ENCODE results near the gene TNNT2.

The TNNT2 gene

DNA sequence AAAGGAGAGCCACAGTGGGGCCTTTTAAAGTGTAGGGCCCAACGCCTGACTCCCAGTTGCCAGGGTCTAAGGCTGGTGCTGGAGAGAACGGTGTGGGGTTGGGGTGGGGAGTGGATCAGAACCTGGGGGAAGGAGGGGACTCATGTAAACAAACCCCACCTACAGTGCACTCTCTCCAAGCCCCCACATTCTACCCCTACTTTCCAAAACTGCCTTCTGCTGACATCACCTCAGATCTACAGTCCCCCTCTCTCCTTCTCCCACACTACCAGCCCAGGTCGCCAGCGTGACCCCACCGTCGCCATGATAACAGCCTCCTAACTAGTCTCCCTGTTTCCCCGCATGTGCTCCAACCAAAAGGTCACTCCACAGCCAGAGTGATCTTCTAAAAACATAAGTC is 26.6 kb downstream of the TNNT2 start:
- Histone ChIP-seq H3K4me1 (ENCODE audit: control insufficient read depth, insufficient read depth, low read length) (peaks cover 4% of the 10 kb centered on the region), H3K9me3 (ENCODE audit: control insufficient read depth, low read length) (no peaks in the 10 kb centered on the region)

DNA sequence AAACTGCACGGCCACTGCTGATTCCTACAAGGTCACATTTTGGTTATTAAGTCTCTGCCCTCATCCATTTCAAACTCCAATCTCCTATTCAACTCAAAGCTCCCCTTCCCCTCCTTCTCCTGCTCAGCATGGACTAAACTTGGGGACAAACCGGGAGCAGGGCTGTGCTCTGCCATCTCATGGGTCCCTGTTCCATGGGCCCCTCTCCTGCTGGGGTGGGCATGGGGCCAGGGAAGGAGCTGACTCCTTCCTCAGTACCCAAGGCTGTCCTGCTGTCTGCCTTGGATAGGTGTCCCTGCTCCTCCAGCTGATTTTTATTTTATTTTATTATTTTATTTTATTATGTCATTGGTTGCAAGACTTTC is 27.1 kb downstream of the TNNT2 start:
- Histone ChIP-seq H3K4me1 (ENCODE audit: control insufficient read depth, insufficient read depth, low read length) (peaks cover 4% of the 10 kb centered on the region), H3K36me3 (ENCODE audit: control insufficient read depth, insufficient read depth, low read length) (no peaks in the 10 kb centered on the region), H3K4me3 (ENCODE audit: low read length) (no peak overlapping the region), H3K9ac (ENCODE audit: low read length) (no peak overlapping the region), H3K27me3 (ENCODE audit: control insufficient read depth, insufficient read depth, low read length) (peaks cover 15% of the 10 kb centered on the region), H3K9me3 (ENCODE audit: control insufficient read depth, low read length) (no peaks in the 10 kb centered on the region)

More for the DNA sequence above, 26.6 kb downstream of the TNNT2 start:
- no peak overlapping the region for H3K4me3 ChIP-seq (ENCODE audit: low read length)
- H3K36me3 ChIP-seq (ENCODE audit: control insufficient read depth, insufficient read depth, low read length), result no peaks in the 10 kb centered on the region
- H3K27me3 ChIP-seq (ENCODE audit: control insufficient read depth, insufficient read depth, low read length), result peaks cover 15% of the 10 kb centered on the region
- H3K9ac ChIP-seq (ENCODE audit: low read length), result no peak overlapping the region

DNA sequence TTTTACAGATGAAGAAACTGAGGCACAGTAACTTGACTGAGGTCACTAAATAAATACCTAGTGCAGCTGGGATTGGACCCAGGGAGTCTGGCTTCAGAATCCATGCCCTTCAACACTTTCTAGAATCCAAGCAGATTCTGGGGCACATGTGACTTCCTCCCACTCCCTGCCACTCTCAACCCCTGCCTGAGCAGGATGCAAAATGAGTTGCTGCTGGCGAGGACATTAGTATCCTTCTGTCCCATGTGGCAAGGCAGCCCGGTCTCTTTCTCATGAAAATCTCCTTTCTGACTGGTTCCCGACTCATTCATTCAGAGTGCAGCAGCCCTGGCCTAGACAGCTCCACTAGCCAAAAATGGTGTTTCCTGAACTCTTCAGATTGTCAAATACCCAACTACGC is 28.4 kb downstream of the TNNT2 start:
- no peak overlapping the region for H3K4me3 ChIP-seq (ENCODE audit: low read length)
- H3K36me3 ChIP-seq (ENCODE audit: control insufficient read depth, insufficient read depth, low read length), result no peaks in the 10 kb centered on the region
- peaks cover 12% of the 10 kb centered on the region for H3K27me3 ChIP-seq (ENCODE audit: control insufficient read depth, insufficient read depth, low read length)
- H3K9me3 ChIP-seq (ENCODE audit: control insufficient read depth, low read length), result no peaks in the 10 kb centered on the region
- peaks cover 4% of the 10 kb centered on the region for H3K4me1 ChIP-seq (ENCODE audit: control insufficient read depth, insufficient read depth, low read length)
- H3K9ac ChIP-seq (ENCODE audit: low read length), result no peak overlapping the region

DNA sequence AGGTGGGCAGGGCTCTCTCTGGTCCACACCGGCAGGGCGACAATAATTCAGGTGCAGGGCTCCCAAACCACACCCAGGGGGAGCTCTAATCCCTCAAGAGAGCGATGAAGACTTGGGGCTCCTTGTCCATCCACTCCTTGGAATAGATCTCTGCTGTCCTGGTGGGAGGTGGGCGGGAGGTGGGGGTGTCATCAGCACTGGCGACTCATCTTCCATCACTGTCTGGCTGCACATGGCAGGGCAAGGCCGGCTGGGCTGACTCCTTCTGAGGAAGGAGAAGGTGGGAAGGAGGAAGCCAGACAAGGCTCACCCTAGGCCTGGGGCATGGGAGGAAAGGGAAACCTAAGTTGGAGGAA is 29.3 kb downstream of the TNNT2 start:
- no peak overlapping the region for H3K9ac ChIP-seq (ENCODE audit: low read length)
- H3K4me1 ChIP-seq (ENCODE audit: control insufficient read depth, insufficient read depth, low read length), result peaks cover 4% of the 10 kb centered on the region
- no peaks in the 10 kb centered on the region for H3K36me3 ChIP-seq (ENCODE audit: control insufficient read depth, insufficient read depth, low read length)
- no peak overlapping the region for H3K4me3 ChIP-seq (ENCODE audit: low read length)
- no peaks in the 10 kb centered on the region for H3K9me3 ChIP-seq (ENCODE audit: control insufficient read depth, low read length)
- H3K27me3 ChIP-seq (ENCODE audit: control insufficient read depth, insufficient read depth, low read length), result peaks cover 10% of the 10 kb centered on the region

DNA sequence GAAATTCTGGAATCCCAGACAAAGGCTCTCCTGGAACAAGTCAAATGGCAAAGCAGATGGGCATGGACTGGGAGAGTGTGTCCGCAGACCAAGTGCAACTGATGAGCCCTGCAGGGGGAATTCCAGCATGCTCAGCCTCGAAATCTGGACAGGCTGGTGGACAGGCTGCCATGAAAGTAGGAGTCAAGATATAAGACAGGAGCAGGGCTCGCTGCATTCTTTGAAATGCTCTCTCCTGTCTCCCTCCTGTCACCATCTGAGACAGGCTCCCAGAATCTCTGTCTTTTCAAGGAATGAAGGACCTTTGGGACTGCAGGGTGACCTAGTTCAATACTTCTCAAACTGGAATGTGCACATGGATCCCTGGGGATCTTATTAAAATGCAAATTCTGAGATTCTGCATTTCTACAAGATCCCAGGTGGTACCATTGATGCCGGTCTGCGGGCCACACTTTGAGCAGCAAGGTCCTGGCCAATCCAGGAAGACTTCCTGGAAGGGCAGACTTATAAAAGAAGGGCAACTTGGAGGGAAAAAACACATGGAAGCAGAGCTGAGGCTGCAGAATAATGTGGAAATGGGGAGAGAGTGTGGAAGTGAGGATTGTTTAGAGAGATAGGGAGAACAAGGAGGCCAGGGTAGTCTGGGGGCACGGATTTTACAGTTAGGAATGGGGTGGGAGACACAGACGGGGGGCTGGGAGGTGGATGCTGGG is 29.8 kb downstream of the TNNT2 start:
- Histone ChIP-seq H3K36me3 (ENCODE audit: control insufficient read depth, insufficient read depth, low read length) (no peaks in the 10 kb centered on the region), H3K9me3 (ENCODE audit: control insufficient read depth, low read length) (no peaks in the 10 kb centered on the region), H3K4me3 (ENCODE audit: low read length) (no peak overlapping the region), H3K27me3 (ENCODE audit: control insufficient read depth, insufficient read depth, low read length) (peaks cover 10% of the 10 kb centered on the region), H3K9ac (ENCODE audit: low read length) (no peak overlapping the region), H3K4me1 (ENCODE audit: control insufficient read depth, insufficient read depth, low read length) (peaks cover 4% of the 10 kb centered on the region)

DNA sequence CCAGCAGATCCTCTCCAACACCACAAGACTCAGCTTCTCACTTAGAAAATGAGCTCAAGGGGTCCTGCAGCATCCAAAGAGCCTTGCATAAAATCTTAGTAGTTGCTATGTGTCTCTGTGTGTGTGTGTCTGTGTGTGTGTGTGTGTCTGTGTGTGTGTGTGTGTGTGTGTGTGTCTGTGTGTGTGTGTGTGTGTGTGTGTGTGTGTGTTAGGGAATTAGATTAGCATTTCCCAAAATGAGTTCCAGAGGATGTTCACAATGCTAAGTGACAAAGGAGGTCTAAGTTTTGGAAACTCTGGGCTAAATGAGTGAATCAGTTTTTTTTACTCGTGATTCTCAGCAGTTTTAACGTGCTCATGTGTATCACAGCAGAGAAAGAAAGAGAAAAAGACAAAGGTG is 30.5 kb downstream of the TNNT2 start:
- Histone ChIP-seq H3K36me3 (ENCODE audit: control insufficient read depth, insufficient read depth, low read length) (no peaks in the 10 kb centered on the region), H3K27me3 (ENCODE audit: control insufficient read depth, insufficient read depth, low read length) (peaks cover 10% of the 10 kb centered on the region), H3K4me3 (ENCODE audit: low read length) (no peak overlapping the region), H3K4me1 (ENCODE audit: control insufficient read depth, insufficient read depth, low read length) (peaks cover 4% of the 10 kb centered on the region), H3K9me3 (ENCODE audit: control insufficient read depth, low read length) (no peaks in the 10 kb centered on the region), H3K9ac (ENCODE audit: low read length) (no peak overlapping the region)

DNA sequence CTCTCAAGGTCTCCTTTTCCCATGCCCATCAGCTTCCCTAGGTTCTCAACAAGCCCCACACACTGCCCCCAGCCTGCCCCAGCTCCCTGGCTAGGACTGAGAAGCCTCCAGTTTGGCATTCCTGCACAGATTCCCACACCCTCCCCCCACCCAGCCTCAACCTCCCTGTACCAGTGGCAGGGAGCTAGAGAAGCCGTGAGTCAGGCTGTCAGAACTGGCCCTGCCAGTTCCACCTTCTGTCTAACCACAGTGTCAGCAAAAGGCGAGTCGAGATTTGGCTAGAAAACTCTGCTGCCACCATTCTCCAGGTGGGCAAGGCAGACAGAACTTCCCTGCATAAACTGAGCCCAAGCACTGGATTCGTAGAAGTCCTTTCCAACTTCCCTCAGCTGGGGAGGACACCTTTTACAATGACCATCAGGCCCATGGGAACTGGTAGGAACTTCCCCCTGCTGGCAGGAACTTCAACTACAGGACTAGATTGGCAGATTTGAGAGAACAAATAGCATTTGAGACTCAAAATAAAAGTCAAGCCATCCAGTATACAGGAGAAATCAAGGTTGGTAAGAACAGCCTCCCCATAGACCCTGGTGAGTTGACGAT is 31.0 kb downstream of the TNNT2 start:
- no peaks in the 10 kb centered on the region for H3K36me3 ChIP-seq (ENCODE audit: control insufficient read depth, insufficient read depth, low read length)
- H3K4me3 ChIP-seq (ENCODE audit: low read length), result no peak overlapping the region
- H3K9ac ChIP-seq (ENCODE audit: low read length), result no peak overlapping the region
- H3K4me1 ChIP-seq (ENCODE audit: control insufficient read depth, insufficient read depth, low read length), result peaks cover 4% of the 10 kb centered on the region
- H3K9me3 ChIP-seq (ENCODE audit: control insufficient read depth, low read length), result no peaks in the 10 kb centered on the region
- H3K27me3 ChIP-seq (ENCODE audit: control insufficient read depth, insufficient read depth, low read length), result peaks cover 10% of the 10 kb centered on the region

DNA sequence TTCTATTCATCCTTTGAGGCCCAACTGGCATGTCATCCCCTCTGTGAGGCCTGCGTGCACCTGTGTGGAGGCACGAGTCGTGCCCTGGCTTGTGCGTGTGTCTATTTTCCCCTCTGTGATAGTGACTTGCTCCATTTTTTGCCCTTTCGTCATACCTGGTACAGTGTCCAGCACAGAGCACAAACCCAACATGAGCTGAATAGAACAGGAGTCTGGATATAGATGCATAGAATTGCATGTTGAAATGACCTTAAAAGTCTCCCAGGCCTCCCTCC is 32.5 kb downstream of the TNNT2 start:
- Histone ChIP-seq H3K9ac (ENCODE audit: low read length) (no peak overlapping the region), H3K9me3 (ENCODE audit: control insufficient read depth, low read length) (no peaks in the 10 kb centered on the region), H3K27me3 (ENCODE audit: control insufficient read depth, insufficient read depth, low read length) (peaks cover 10% of the 10 kb centered on the region), H3K4me1 (ENCODE audit: control insufficient read depth, insufficient read depth, low read length) (peaks cover 4% of the 10 kb centered on the region), H3K4me3 (ENCODE audit: low read length) (no peak overlapping the region), H3K36me3 (ENCODE audit: control insufficient read depth, insufficient read depth, low read length) (no peaks in the 10 kb centered on the region)

DNA sequence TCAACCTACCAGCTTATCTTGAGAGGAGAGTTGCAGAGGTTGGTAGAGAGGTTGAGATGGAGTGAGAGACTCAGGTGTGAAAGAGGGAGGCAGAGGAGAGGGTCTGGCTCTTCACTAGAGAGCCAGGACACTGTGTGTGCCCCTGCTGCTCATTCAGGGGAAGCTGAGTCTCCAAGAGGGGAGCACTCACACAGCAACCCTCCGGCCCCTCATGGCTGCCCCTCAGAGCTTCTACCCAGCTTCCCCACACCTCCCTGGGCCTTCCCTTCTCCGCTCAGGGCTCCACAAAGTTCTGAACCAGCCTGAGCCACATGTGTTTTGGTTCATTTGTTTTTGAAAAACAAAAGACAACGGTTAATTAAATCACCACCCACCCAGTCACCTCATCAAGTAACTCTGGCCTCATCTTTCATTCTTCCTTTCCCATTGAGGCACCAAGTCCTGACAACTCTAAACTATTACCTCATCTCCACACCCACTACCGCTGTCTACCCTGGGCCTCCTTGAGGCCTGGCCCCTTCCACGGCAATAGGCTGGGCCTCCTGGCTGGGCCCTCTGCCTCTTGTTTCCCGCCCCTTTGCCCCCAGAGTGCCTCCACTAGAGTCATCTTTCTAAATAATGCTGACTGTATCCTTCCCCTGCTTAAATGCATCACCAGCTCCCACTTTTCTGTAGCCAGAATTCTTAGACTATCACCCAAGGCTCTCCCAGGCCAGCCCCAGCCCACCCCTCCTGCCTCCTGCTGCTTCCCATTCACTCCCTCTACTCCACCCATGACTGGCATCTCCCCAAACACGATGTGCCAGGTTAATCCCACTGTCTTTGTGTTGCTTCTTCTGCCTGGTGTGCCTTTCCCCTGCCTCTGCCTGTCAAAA is 33.0 kb downstream of the TNNT2 start:
- peaks cover 10% of the 10 kb centered on the region for H3K27me3 ChIP-seq (ENCODE audit: control insufficient read depth, insufficient read depth, low read length)
- H3K4me1 ChIP-seq (ENCODE audit: control insufficient read depth, insufficient read depth, low read length), result peaks cover 4% of the 10 kb centered on the region
- no peaks in the 10 kb centered on the region for H3K36me3 ChIP-seq (ENCODE audit: control insufficient read depth, insufficient read depth, low read length)
- no peaks in the 10 kb centered on the region for H3K9me3 ChIP-seq (ENCODE audit: control insufficient read depth, low read length)
- no peak overlapping the region for H3K9ac ChIP-seq (ENCODE audit: low read length)
- H3K4me3 ChIP-seq (ENCODE audit: low read length), result no peak overlapping the region

DNA sequence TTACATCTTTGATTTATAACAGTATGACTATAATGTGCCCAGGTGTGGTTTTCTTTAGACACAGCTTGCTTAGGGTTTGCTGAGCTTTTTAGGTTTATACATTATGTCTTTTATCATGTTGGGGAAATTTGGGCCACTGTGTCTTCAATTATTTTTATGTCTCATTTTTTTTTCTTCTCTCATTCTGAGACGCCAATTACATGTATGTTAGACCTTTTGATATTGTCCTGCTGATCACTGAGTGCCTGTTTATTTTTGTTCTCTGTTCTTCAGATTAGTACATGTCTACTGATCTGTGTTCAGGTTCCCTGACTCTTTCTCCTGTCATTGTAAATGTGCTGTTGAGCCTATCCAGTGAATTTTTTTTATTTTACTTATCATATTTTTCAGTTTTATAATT is 36.1 kb downstream of the TNNT2 start:
- no peaks in the 10 kb centered on the region for H3K27me3 ChIP-seq (ENCODE audit: control insufficient read depth, insufficient read depth, low read length)
- no peak overlapping the region for H3K9ac ChIP-seq (ENCODE audit: low read length)
- H3K36me3 ChIP-seq (ENCODE audit: control insufficient read depth, insufficient read depth, low read length), result no peaks in the 10 kb centered on the region
- H3K4me1 ChIP-seq (ENCODE audit: control insufficient read depth, insufficient read depth, low read length), result peaks cover 2% of the 10 kb centered on the region
- no peak overlapping the region for H3K4me3 ChIP-seq (ENCODE audit: low read length)
- no peaks in the 10 kb centered on the region for H3K9me3 ChIP-seq (ENCODE audit: control insufficient read depth, low read length)

DNA sequence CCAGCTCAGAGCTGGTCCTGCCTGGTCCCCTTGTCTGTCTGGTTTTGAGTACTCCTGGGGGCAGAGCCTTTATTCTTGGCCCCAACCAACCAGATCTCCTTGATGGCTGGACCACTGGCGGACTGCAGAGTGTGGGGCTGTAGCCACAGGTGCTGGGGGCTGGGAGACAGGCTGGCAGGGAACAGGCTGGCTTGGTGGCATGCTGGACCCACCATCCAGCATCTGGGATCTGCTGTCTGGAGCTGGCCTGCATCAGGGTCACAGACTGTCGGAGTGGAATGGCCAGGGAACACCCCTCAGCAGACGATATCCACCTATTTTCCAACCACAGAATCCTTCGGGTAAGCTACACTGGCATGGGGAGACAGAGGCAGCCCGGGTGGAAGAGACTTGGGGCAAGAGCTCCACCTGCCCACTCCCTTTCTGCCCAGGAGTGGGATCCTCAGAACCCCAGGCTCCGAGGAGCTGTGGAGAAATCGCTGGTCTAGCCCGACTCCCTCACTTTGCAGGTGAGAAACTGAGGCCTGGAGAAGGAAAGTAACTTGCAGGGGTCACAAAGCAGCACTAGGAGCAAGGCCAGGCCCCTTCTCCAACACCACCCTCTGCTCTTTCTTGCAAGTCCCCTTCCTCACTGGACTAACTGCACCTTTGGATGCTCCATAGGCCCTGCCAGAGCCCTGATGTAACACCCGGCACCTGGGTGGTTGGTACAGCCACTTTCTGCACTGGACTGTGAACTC is 40.6 kb downstream of the TNNT2 start:
- no peak overlapping the region for H3K9ac ChIP-seq (ENCODE audit: low read length)
- H3K27me3 ChIP-seq (ENCODE audit: control insufficient read depth, insufficient read depth, low read length), result no peaks in the 10 kb centered on the region
- H3K4me1 ChIP-seq (ENCODE audit: control insufficient read depth, insufficient read depth, low read length), result no peaks in the 10 kb centered on the region
- H3K9me3 ChIP-seq (ENCODE audit: control insufficient read depth, low read length), result no peaks in the 10 kb centered on the region
- H3K36me3 ChIP-seq (ENCODE audit: control insufficient read depth, insufficient read depth, low read length), result no peaks in the 10 kb centered on the region
- no peak overlapping the region for H3K4me3 ChIP-seq (ENCODE audit: low read length)

DNA sequence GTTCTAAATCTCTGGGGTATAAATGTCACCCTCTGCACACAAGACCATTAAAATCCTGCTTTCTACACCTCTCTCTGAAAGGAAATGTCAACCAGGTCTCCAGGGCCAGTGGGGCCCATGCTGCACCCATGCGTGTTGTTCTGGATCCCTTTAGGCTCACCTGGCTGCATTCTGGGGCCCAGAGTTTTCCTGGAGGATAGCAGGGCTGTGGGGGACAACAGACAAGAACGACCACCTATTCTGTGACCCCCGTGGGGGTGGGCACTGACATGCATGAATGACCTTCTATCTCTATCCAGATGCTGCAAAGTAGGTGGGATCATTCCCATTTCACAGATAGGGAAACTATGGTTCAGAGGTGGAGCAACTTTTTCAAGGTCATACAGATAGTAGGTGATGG is 41.6 kb downstream of the TNNT2 start:
- H3K36me3 ChIP-seq (ENCODE audit: control insufficient read depth, insufficient read depth, low read length), result no peaks in the 10 kb centered on the region
- no peak overlapping the region for H3K9ac ChIP-seq (ENCODE audit: low read length)
- no peaks in the 10 kb centered on the region for H3K9me3 ChIP-seq (ENCODE audit: control insufficient read depth, low read length)
- H3K4me1 ChIP-seq (ENCODE audit: control insufficient read depth, insufficient read depth, low read length), result no peaks in the 10 kb centered on the region
- H3K27me3 ChIP-seq (ENCODE audit: control insufficient read depth, insufficient read depth, low read length), result no peaks in the 10 kb centered on the region
- H3K4me3 ChIP-seq (ENCODE audit: low read length), result no peak overlapping the region
